Measurements from ENCODE around the gene CEP85. TPM values are rescaled to one million over a fixed set of nuclear protein-coding genes. Genes with fewer than 3 reads are reported as not detected.

CEP85 gene
- polyA plus RNA-seq, 3 donors: 8.2 to 32.5 (median 10.9) TPM

- peak; percentile 89 to 97 (median 97) for DNase-seq
- Mint-ChIP-seq H3K4me1 (peaks cover 88% of the 10 kb centered on the region), H3K27me3 (ENCODE audit: low read depth in 3 of 3) (peaks cover 0 to 7% (median 2%) of the 10 kb centered on the region in 3 donors), H3K4me3 (peak overlapping the region; percentile 91 to 92), H3K36me3 (peaks cover 50 to 66% of the 10 kb centered on the region in 2 donors), H3K27ac (peak overlapping the region; percentile 96 to 100 (median 99)), H3K9me3 (no peaks in the 10 kb centered on the region)
- Histone ChIP-seq H2AFZ (ENCODE audit: insufficient read depth, low read depth, low read length, poor library complexity, severe bottlenecking) (no peak overlapping the region), H3K4me3 (replicated peaks in 1 of 3; ENCODE audit: low read depth in 2 of 3, low read length in 3 of 3) (peak overlapping the region; percentile 74 to 93 (median 83)), H4K20me1 (ENCODE audit: insufficient read depth, low read length) (peaks cover 35% of the 10 kb centered on the region), H3K79me2 (ENCODE audit: insufficient read depth, low read length) (peaks cover 69% of the 10 kb centered on the region), H3K27me3 (ENCODE audit: control insufficient read depth in 2 of 2, insufficient read depth in 2 of 2, low read length in 2 of 2) (no peaks in the 10 kb centered on the region), H3K9me3 (replicated peaks in 1 of 2; ENCODE audit: control insufficient read depth in 1 of 2, insufficient read depth in 1 of 2, low read length in 2 of 2) (no peaks in the 10 kb centered on the region), H3K36me3 (replicated peaks in 1 of 2; ENCODE audit: control insufficient read depth in 1 of 2, insufficient read depth in 2 of 2, low read length in 2 of 2) (peaks cover 33 to 42% of the 10 kb centered on the region in 2 donors), H3K27ac (ENCODE audit: low read depth in 1 of 2, low read length in 2 of 2) (peak overlapping the region; percentile 99 to 100), H3K9ac (ENCODE audit: insufficient read depth, low read length, poor library complexity, severe bottlenecking) (peak overlapping the region; percentile 96), H3K4me1 (ENCODE audit: control insufficient read depth in 1 of 2, insufficient read depth in 2 of 2, low read length in 2 of 2) (peaks cover 93 to 94% of the 10 kb centered on the region in 2 donors), H3K4me2 (replicated peaks; ENCODE audit: extremely low read depth, low read length, poor library complexity, severe bottlenecking) (peak overlapping the region; percentile 92)
- TF ChIP-seq CTCF (IDR thresholded peaks at IDR 0.05): no peak
- 25% methylated on average over 5 of the region's 9 CpGs for WGBS (ENCODE audit: insufficient coverage)
- intact Hi-C loops (cut with micrococcal nuclease): loop anchor here in 1 of 2 donors (2.0 kb wide), 1 partner anchor 28 kb away; the partner anchor contains the start of gene UBXN11
Measured at GRCh38 chr1:26278724-26279455, 44.9 kb downstream of the CEP85 start.

GRCh38 chr1:26279456-26280332, 45.7 kb downstream of the CEP85 start, which contains the start of gene SH3BGRL3:
Gene SH3BGRL3, plus strand, starts transcription at chr1:26280086. Its CDS starts 70 bp downstream, at chr1:26280156.
- Mint-ChIP-seq H3K9me3 (no peaks in the 10 kb centered on the region), H3K4me3 (peak within 1 kb of the TSS; percentile 91 to 92), H3K27ac (peak within 1 kb of the TSS; percentile 96 to 100 (median 100)), H3K4me1 (peaks cover 88% of the 10 kb centered on the region), H3K36me3 (peaks cover 50 to 68% of the 10 kb centered on the region in 2 donors), H3K27me3 (ENCODE audit: low read depth in 3 of 3) (peaks cover 0 to 7% (median 2%) of the 10 kb centered on the region in 3 donors)
- H3K4me2 ChIP-seq (replicated peaks; ENCODE audit: extremely low read depth, low read length, poor library complexity, severe bottlenecking): peak within 1 kb of the TSS; percentile 92
- peak within 1 kb of the TSS; percentile 99 to 100 for H3K27ac ChIP-seq (ENCODE audit: low read depth in 1 of 2, low read length in 2 of 2)
- peaks cover 76% of the 10 kb centered on the region for H3K79me2 ChIP-seq (ENCODE audit: insufficient read depth, low read length)
- no peak within 1 kb of the TSS for H2AFZ ChIP-seq (ENCODE audit: insufficient read depth, low read depth, low read length, poor library complexity, severe bottlenecking)
- H3K4me3 ChIP-seq (replicated peaks in 1 of 3; ENCODE audit: low read depth in 2 of 3, low read length in 3 of 3): peak within 1 kb of the TSS; percentile 74 to 93 (median 83)
- peaks cover 41% of the 10 kb centered on the region for H4K20me1 ChIP-seq (ENCODE audit: insufficient read depth, low read length)
- no peak for TF ChIP-seq CTCF (IDR thresholded peaks at IDR 0.05)
- H3K36me3 ChIP-seq (replicated peaks in 1 of 2; ENCODE audit: control insufficient read depth in 1 of 2, insufficient read depth in 2 of 2, low read length in 2 of 2): peaks cover 39 to 48% of the 10 kb centered on the region in 2 donors
- WGBS (ENCODE audit: insufficient coverage): under 1% methylated on average over 59 of the region's 66 CpGs
- DNase-seq: peak; percentile 87 to 90 (median 88)
- no peaks in the 10 kb centered on the region for H3K9me3 ChIP-seq (replicated peaks in 1 of 2; ENCODE audit: control insufficient read depth in 1 of 2, insufficient read depth in 1 of 2, low read length in 2 of 2)
- intact Hi-C loops (cut with micrococcal nuclease): loop anchor here in 1 of 2 donors (2.0 kb wide), 1 partner anchor 27 kb away; the partner anchor contains the start of gene UBXN11
- peaks cover 93 to 94% of the 10 kb centered on the region in 2 donors for H3K4me1 ChIP-seq (ENCODE audit: control insufficient read depth in 1 of 2, insufficient read depth in 2 of 2, low read length in 2 of 2)
- H3K9ac ChIP-seq (ENCODE audit: insufficient read depth, low read length, poor library complexity, severe bottlenecking): peak within 1 kb of the TSS; percentile 96
- no peaks in the 10 kb centered on the region for H3K27me3 ChIP-seq (ENCODE audit: control insufficient read depth in 2 of 2, insufficient read depth in 2 of 2, low read length in 2 of 2)

All from CD14-positive monocyte (primary cell).